Measurements from ENCODE around the gene SLC6A18.
"Not testable (repeated sequence)": the region's sequence is repeated elsewhere in the genome, so short reads cannot be mapped to it uniquely, and the experiment has no call there.

GRCh38 chr5:1289559-1289958, 64.4 kb downstream of the SLC6A18 start:
- TF ChIP-seq CTCF (conservative IDR thresholded peaks at IDR 0.05; ENCODE audit: low read depth, low read length); NFE2L2 (IDR thresholded peaks at IDR 0.05; ENCODE audit: low read depth, low read length); USF2 (IDR thresholded peaks at IDR 0.05; ENCODE audit: low read depth, low read length): not testable (repeated sequence)
